Right atrium auricular region (tissue), 2 donors: Measurements from ENCODE around the gene TGFB1. TPM values are rescaled to one million over a fixed set of nuclear protein-coding genes. Genes with fewer than 3 reads are reported as not detected.

Source experiments
- DNase-seq: peaks from one replicate; pipeline ENCODE4 v3.0.0-alpha.2; 2019; ENCODE audit warnings: low spot score
- H3K27ac ChIP-seq, 2 donors: fragments of 200-600 bp; sonication (generic); 1 replicate in 1 of 2; 2 replicates in 1 of 2; pipeline ENCODE4 v1.5.1; 2016 to 2019
- H3K27me3 ChIP-seq, 2 donors: fragments of 200-600 bp; sonication (generic); one replicate each; pipeline versions ENCODE4 v1.5.1 to v1.6.0; 2017 to 2019
- H3K36me3 ChIP-seq: fragments of 200-600 bp; sonication (generic); one replicate; pipeline ENCODE4 v1.5.1; 2016
- H3K4me1 ChIP-seq, 2 donors: fragments of 200-600 bp; sonication (generic); one replicate each; pipeline versions ENCODE4 v1.5.1 to v1.6.0; 2017 to 2019
- H3K4me3 ChIP-seq, 2 donors: fragments of 200-600 bp; sonication (generic); 1 replicate in 1 of 2; 2 replicates in 1 of 2; pipeline ENCODE4 v1.5.1; 2017 to 2019; ENCODE audit warnings: mild to moderate bottlenecking in 1 of 2, moderate library complexity in 1 of 2
- H3K9me3 ChIP-seq, 2 donors: fragments of 200-600 bp; sonication (generic); one replicate each; pipeline ENCODE4 v1.5.1; 2019
- CTCF ChIP-seq, 2 donors: fragments of 200-600 bp; sonication (generic); IDR thresholded peaks; one replicate each; pipeline ENCODE4 v1.5.1; 2019; ENCODE audit warnings: antibody characterized with exemption in 2 of 2
- total RNA-seq, 2 donors: library from RNA; depleted of rRNA; stranded (reverse); fragments of >200 nt; gene quantifications; one replicate each; pipeline ENCODE4 v1.1.0, GENCODE V29; 2016

The TGFB1 gene
- total RNA-seq, 2 donors from 2014 or later, result 17.6 to 33.7 TPM

GRCh38 chr19:41319500-41320184, 34.1 kb downstream of the TGFB1 start:
- Histone ChIP-seq H3K27ac (no peak overlapping the region), H3K9me3 (no peaks in the 10 kb centered on the region), H3K36me3 (peaks cover 59% of the 10 kb centered on the region), H3K27me3 (no peaks in the 10 kb centered on the region), H3K4me3 (no peak overlapping the region), H3K4me1 (peaks cover 7 to 37% of the 10 kb centered on the region in 2 donors)
- no peak for DNase-seq
- TF ChIP-seq CTCF (IDR thresholded peaks at IDR 0.05), result no peak

GRCh38 chr19:41318696-41319499, 34.8 kb downstream of the TGFB1 start:
- Histone ChIP-seq H3K4me3 (no peak overlapping the region), H3K27me3 (no peaks in the 10 kb centered on the region), H3K36me3 (peaks cover 63% of the 10 kb centered on the region), H3K9me3 (no peaks in the 10 kb centered on the region), H3K27ac (no peak overlapping the region), H3K4me1 (peaks cover 3 to 29% of the 10 kb centered on the region in 2 donors)
- DNase-seq, result no peak
- TF ChIP-seq CTCF (IDR thresholded peaks at IDR 0.05), result no peak

- Histone ChIP-seq H3K4me3 (no peak overlapping the region), H3K9me3 (no peaks in the 10 kb centered on the region), H3K4me1 (peaks cover 0 to 12% of the 10 kb centered on the region in 2 donors), H3K27me3 (no peaks in the 10 kb centered on the region), H3K27ac (no peak overlapping the region), H3K36me3 (peaks cover 78% of the 10 kb centered on the region)
- DNase-seq, result no peak
- TF ChIP-seq CTCF (IDR thresholded peaks at IDR 0.05), result no peak
Observed at GRCh38 chr19:41316306-41316920, 37.3 kb downstream of the TGFB1 start.

GRCh38 chr19:41311613-41312012, 42.1 kb downstream of the TGFB1 start:
- no peak for DNase-seq
- no peak for TF ChIP-seq CTCF (IDR thresholded peaks at IDR 0.05)
- H3K4me1 ChIP-seq, result peaks cover 0 to 37% of the 10 kb centered on the region in 2 donors
- no peak overlapping the region for H3K27ac ChIP-seq
- peaks cover 43% of the 10 kb centered on the region for H3K36me3 ChIP-seq
- H3K4me3 ChIP-seq, result no peak overlapping the region
- H3K27me3 ChIP-seq, result no peaks in the 10 kb centered on the region
- H3K9me3 ChIP-seq, result no peaks in the 10 kb centered on the region

GRCh38 chr19:41311072-41311471, 42.6 kb downstream of the TGFB1 start:
- no peak for DNase-seq
- peaks cover 43% of the 10 kb centered on the region for H3K36me3 ChIP-seq
- no peaks in the 10 kb centered on the region for H3K27me3 ChIP-seq
- no peak for TF ChIP-seq CTCF (IDR thresholded peaks at IDR 0.05)
- no peaks in the 10 kb centered on the region for H3K9me3 ChIP-seq
- peak overlapping the region; percentile 73 to 89 for H3K4me3 ChIP-seq
- peaks cover 0 to 37% of the 10 kb centered on the region in 2 donors for H3K4me1 ChIP-seq
- H3K27ac ChIP-seq, result peak overlapping the region; percentile 96 to 98
